ENCODE results near the gene SYT9. TPM values are rescaled to one million over a fixed set of nuclear protein-coding genes. Genes with fewer than 3 reads are reported as not detected.
A peak's percentile ranks its signal among the peaks of the same experiment; 100 is the strongest.

SYT9 gene
- total RNA-seq, 1 donor from 2014 or later = 1.6 TPM

GRCh38 chr11:7485186-7486097 lies 233.7 kb downstream of the SYT9 start, which contains the start of gene OLFML1:
Gene OLFML1 (plus strand): TSS chr11:7485506. CDS start chr11:7485876, 370 bp downstream.
- Mint-ChIP-seq H3K9me3 (peaks cover 5% of the 10 kb centered on the region), H3K36me3 (peaks cover 8% of the 10 kb centered on the region), H3K27ac (peak within 1 kb of the TSS; percentile 42), H3K4me1 (ENCODE audit: unreplicated experiment) (peaks cover 18% of the 10 kb centered on the region), H3K4me3 (peak within 1 kb of the TSS; percentile 86), H3K27me3 (no peaks in the 10 kb centered on the region)
- DNase-seq (ENCODE audit: extremely low spot score, unreplicated experiment) = no peak
- TF ChIP-seq CTCF (conservative IDR thresholded peaks at IDR 0.05) = no peak

- TF ChIP-seq CTCF (conservative IDR thresholded peaks at IDR 0.05) = no peak
- no peak for DNase-seq (ENCODE audit: extremely low spot score, unreplicated experiment)
- H3K9me3 Mint-ChIP-seq = peaks cover 5% of the 10 kb centered on the region
- no peak overlapping the region for H3K27ac Mint-ChIP-seq
- H3K4me3 Mint-ChIP-seq = peak overlapping the region; percentile 86
- H3K36me3 Mint-ChIP-seq = peaks cover 8% of the 10 kb centered on the region
- peaks cover 18% of the 10 kb centered on the region for H3K4me1 Mint-ChIP-seq (ENCODE audit: unreplicated experiment)
- H3K27me3 Mint-ChIP-seq = no peaks in the 10 kb centered on the region
These were observed 234.5 kb downstream of the SYT9 start for GRCh38 chr11:7486098-7486780.

- Mint-ChIP-seq H3K9me3 (peaks cover 5% of the 10 kb centered on the region), H3K27ac (no peak overlapping the region), H3K27me3 (no peaks in the 10 kb centered on the region), H3K36me3 (peaks cover 8% of the 10 kb centered on the region), H3K4me1 (ENCODE audit: unreplicated experiment) (peaks cover 18% of the 10 kb centered on the region), H3K4me3 (peak overlapping the region; percentile 68)
- DNase-seq (ENCODE audit: extremely low spot score, unreplicated experiment) = no peak
- no peak for TF ChIP-seq CTCF (conservative IDR thresholded peaks at IDR 0.05)
These were observed 235.1 kb downstream of the SYT9 start for GRCh38 chr11:7486781-7487140.

- DNase-seq (ENCODE audit: extremely low spot score, unreplicated experiment) = no peak
- H3K4me3 Mint-ChIP-seq = no peak overlapping the region
- no peak overlapping the region for H3K27ac Mint-ChIP-seq
- TF ChIP-seq CTCF (conservative IDR thresholded peaks at IDR 0.05) = no peak
- H3K36me3 Mint-ChIP-seq = peaks cover 8% of the 10 kb centered on the region
- H3K4me1 Mint-ChIP-seq (ENCODE audit: unreplicated experiment) = peaks cover 18% of the 10 kb centered on the region
- H3K9me3 Mint-ChIP-seq = peaks cover 5% of the 10 kb centered on the region
- H3K27me3 Mint-ChIP-seq = no peaks in the 10 kb centered on the region
These were observed 235.7 kb downstream of the SYT9 start for GRCh38 chr11:7487360-7487759.

GRCh38 chr11:7488681-7489080 lies 237.0 kb downstream of the SYT9 start:
- H3K36me3 Mint-ChIP-seq = peaks cover 8% of the 10 kb centered on the region
- DNase-seq (ENCODE audit: extremely low spot score, unreplicated experiment) = no peak
- H3K4me1 Mint-ChIP-seq (ENCODE audit: unreplicated experiment) = peaks cover 18% of the 10 kb centered on the region
- no peak overlapping the region for H3K4me3 Mint-ChIP-seq
- H3K9me3 Mint-ChIP-seq = peaks cover 5% of the 10 kb centered on the region
- no peak for TF ChIP-seq CTCF (conservative IDR thresholded peaks at IDR 0.05)
- no peaks in the 10 kb centered on the region for H3K27me3 Mint-ChIP-seq
- H3K27ac Mint-ChIP-seq = no peak overlapping the region

Measured in type B pancreatic cell (in vitro differentiated cells).